ENCODE results near the gene SOX13. TPM values are rescaled to one million over a fixed set of nuclear protein-coding genes. Genes with fewer than 3 reads are reported as not detected.

Gene SOX13
- total RNA-seq, 1 experiment from 2014 or later, result 35.6 TPM

- H3K79me2 ChIP-seq (ENCODE audit: insufficient read depth, low read length), result no peaks in the 10 kb centered on the region
- DNase-seq (ENCODE audit: low read depth, low spot score), result no peak
- H3K27ac ChIP-seq (ENCODE audit: low read depth, low read length), result no peak overlapping the region
- no peak overlapping the region for H3K9ac ChIP-seq (ENCODE audit: low read length)
- H2AFZ ChIP-seq (ENCODE audit: low read depth, low read length, poor library complexity, severe bottlenecking), result no peak overlapping the region
- no peaks in the 10 kb centered on the region for H3K9me3 ChIP-seq (ENCODE audit: control insufficient read depth in 1 of 2, insufficient read depth in 1 of 2, low read depth in 1 of 2, low read length in 2 of 2)
- no peaks in the 10 kb centered on the region for H3K27me3 ChIP-seq (ENCODE audit: insufficient read depth, low read length)
- no peak overlapping the region for H3K4me3 ChIP-seq (replicated peaks in 1 of 2; ENCODE audit: low read depth in 1 of 2, low read length in 2 of 2)
- no peak for ATAC-seq
- H3K4me2 ChIP-seq (ENCODE audit: low read length), result no peak overlapping the region
- H3K36me3 ChIP-seq (ENCODE audit: control insufficient read depth in 1 of 2, insufficient read depth in 2 of 2, low read length in 2 of 2), result peaks cover 0 to 6% of the 10 kb centered on the region in 2 experiments; a peak in 1 of 4 replicates
- no peaks in the 10 kb centered on the region for H3K9me2 ChIP-seq (ENCODE audit: insufficient read depth)
- no peaks in the 10 kb centered on the region for H4K20me1 ChIP-seq (ENCODE audit: insufficient read depth)
- peaks cover 21 to 30% of the 10 kb centered on the region in 2 experiments for H3K4me1 ChIP-seq (ENCODE audit: control insufficient read depth in 1 of 2, insufficient read depth in 2 of 2, low read length in 2 of 2)
- intact Hi-C loops (cut with micrococcal nuclease), result no loop called here
- BruUV-seq (replicated peaks), result no TSS peak
- RAD21 ChIA-PET (ENCODE audit: low non-redundant PET in 1 of 2, low total read pairs in 2 of 2, uncharacterized antibody in 2 of 2, unreplicated experiment in 2 of 2), result no interaction called here
- POLR2A ChIA-PET, result no interaction called here
- TF ChIP-seq CTCF (IDR thresholded peaks at IDR 0.05 in 2 of 3, conservative IDR thresholded peaks at IDR 0.05 in 1 of 3; ENCODE audit: borderline replicate concordance in 1 of 3, insufficient read depth in 1 of 3, low read depth in 2 of 3, low read length in 2 of 3) (no peak), REST (IDR thresholded peaks at IDR 0.05; ENCODE audit: low read depth) (no peak), RAD21 (IDR thresholded peaks at IDR 0.05; ENCODE audit: low read depth) (no peak), EGR1 (IDR thresholded peaks at IDR 0.05; ENCODE audit: low read depth) (no peak), EZH2phosphoT487 (IDR thresholded peaks at IDR 0.05; ENCODE audit: borderline replicate concordance) (no peak), ZBTB33 (IDR thresholded peaks at IDR 0.05; ENCODE audit: extremely low read depth, insufficient replicate concordance, low read length) (no peak), ELF1 (IDR thresholded peaks at IDR 0.05; ENCODE audit: borderline replicate concordance, low read depth) (no peak), SRF (IDR thresholded peaks at IDR 0.05; ENCODE audit: low read depth) (no peak), POLR2A (IDR thresholded peaks at IDR 0.05; ENCODE audit: borderline replicate concordance, extremely low read depth, insufficient read depth, insufficient read length) (no peak), TCF7L2 (IDR thresholded peaks at IDR 0.05; ENCODE audit: borderline replicate concordance, extremely low read depth, insufficient read depth, insufficient read length) (no peak), ZNF274 (IDR thresholded peaks at IDR 0.05; ENCODE audit: low read depth, low read length) (no peak), SP1 (IDR thresholded peaks at IDR 0.05; ENCODE audit: low read depth) (no peak), ZFX (IDR thresholded peaks at IDR 0.05) (no peak)
- CTCF ChIA-PET, result no interaction called here
Measured at GRCh38 chr1:204134103-204134502, 61.2 kb downstream of the SOX13 start.
